Tibial nerve (tissue), 4 donors: ENCODE measurements around the gene CALD1.

ENCODE experiments used
- CTCF ChIP-seq, 5 experiments: fragments of 200-600 bp in 3 of 5; fragments of 450-650 bp in 2 of 5; sonication (generic) in 3 of 5; IDR thresholded peaks; one replicate each; pipeline ENCODE4 v1.5.1; 2016 to 2019; ENCODE audit warnings: antibody characterized with exemption in 5 of 5, mild to moderate bottlenecking in 3 of 5, moderate library complexity in 2 of 5
- EP300 ChIP-seq, 2 donors: sonication (generic); formaldehyde crosslinking; IDR thresholded peaks; one replicate each; pipeline ENCODE4 v1.6.1; 2017; ENCODE audit warnings: antibody characterized with exemption in 2 of 2, mild to moderate bottlenecking in 1 of 2
- POLR2A ChIP-seq, 2 donors: fragments of 450-650 bp; IDR thresholded peaks; one replicate each; pipeline ENCODE4 v1.6.1; 2017; ENCODE audit warnings: antibody characterized with exemption in 2 of 2, mild to moderate bottlenecking in 2 of 2, moderate library complexity in 2 of 2

- no peak for TF ChIP-seq POLR2A (IDR thresholded peaks at IDR 0.05)
- no peak for TF ChIP-seq CTCF (IDR thresholded peaks at IDR 0.05)
- TF ChIP-seq EP300 (IDR thresholded peaks at IDR 0.05), result no peak
These were observed 75.4 kb downstream of the CALD1 start for GRCh38 chr7:134854816-134855215.
